ENCODE data around the gene TAB2.

TAB2 gene

GRCh38 chr6:149366267-149366921 lies 48.9 kb downstream of the TAB2 start:
- no peak for DNase-seq (ENCODE audit: low read depth in 2 of 3, low spot score in 2 of 3)

GRCh38 chr6:149368065-149368464 lies 50.6 kb downstream of the TAB2 start:
- no peak for DNase-seq (ENCODE audit: low read depth in 2 of 3, low spot score in 2 of 3)

GRCh38 chr6:149371154-149371553 lies 53.6 kb downstream of the TAB2 start:
- no peak for DNase-seq (ENCODE audit: low read depth in 2 of 3, low spot score in 2 of 3)

GRCh38 chr6:149372062-149372461 lies 54.5 kb downstream of the TAB2 start:
- DNase-seq (ENCODE audit: low read depth in 2 of 3, low spot score in 2 of 3) = no peak

DNA sequence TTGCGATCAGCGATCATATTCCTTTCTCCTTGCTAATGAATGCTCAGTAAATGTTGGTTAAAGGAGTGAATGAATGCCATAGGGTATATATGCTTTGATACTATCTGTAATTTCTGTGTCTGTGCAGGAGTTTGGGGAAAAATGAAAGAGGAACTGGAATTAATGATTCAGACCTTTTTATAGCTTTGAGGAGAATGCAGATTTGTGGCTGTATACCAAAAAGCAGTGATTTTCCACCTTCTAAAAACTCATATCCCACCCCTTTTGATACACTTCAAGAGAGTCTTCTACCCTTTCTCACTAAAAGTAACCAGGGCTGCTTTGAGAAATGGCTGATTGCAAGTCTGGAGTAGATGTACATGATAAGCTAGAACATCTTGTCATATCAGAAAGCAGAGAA lies 56.0 kb downstream of the TAB2 start:
- no peak for DNase-seq (ENCODE audit: low read depth in 2 of 3, low spot score in 2 of 3)

DNA sequence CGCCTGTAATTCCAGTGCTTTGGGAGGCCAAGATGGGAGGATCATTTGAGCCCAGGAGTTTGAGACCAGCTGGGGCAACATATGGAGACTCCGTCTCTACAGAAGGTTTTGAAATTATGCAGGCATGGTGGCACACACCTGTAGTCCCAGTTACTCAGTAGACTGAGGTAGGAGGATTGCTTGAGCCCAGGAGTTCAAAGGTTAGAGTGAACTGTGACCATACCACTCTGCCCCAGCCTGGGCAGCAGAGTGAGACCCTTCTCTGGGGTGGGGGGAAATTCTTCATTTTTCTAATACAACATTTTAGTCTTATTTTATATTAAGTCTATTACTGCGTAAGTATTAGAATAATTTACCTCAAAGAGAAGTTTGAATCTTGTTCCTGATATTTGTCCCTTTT lies 62.5 kb downstream of the TAB2 start:
- DNase-seq (ENCODE audit: low read depth in 2 of 3, low spot score in 2 of 3) = no peak

GRCh38 chr6:149380523-149380922 lies 63.0 kb downstream of the TAB2 start:
- DNase-seq (ENCODE audit: low read depth in 2 of 3, low spot score in 2 of 3) = no peak

DNA sequence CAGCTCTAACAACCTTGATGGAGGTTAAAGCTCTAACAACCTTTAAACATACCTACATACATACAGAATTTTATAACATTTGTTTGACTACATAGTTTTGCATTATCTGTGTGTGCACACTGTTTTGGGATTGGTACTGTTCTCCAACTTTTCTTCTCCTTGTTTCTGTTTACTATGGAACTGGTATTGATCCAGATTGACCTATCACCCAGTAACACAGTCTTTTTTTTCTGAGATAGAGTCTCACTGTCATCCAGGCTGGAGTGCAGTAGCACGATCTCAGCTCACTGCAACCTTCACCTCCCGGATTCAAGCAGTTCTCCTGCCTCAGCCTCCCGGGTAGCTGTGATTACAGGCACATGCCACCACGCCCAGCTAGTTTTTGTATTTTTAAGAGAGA lies 65.9 kb downstream of the TAB2 start:
- no peak for DNase-seq (ENCODE audit: low read depth in 2 of 3, low spot score in 2 of 3)

DNA sequence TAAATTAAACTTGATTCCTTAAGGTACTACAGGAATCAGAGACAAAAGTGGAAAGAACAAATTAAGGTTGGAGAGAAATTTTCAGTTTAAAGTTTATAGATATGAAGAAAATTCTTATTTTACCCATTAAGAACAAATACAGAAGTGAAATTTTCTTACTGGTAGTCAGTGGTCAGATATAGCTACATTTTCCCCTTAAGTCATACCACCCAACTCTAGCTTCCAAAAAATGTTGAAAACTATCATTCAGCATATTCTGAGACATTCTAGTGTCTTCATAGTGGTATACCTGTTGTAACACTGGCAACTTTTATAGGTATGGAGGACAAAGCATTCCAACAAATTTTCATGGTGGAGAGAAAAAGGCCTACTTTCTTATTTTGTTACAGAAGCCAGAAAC lies 67.0 kb downstream of the TAB2 start:
- DNase-seq (ENCODE audit: low read depth in 2 of 3, low spot score in 2 of 3) = no peak

DNA sequence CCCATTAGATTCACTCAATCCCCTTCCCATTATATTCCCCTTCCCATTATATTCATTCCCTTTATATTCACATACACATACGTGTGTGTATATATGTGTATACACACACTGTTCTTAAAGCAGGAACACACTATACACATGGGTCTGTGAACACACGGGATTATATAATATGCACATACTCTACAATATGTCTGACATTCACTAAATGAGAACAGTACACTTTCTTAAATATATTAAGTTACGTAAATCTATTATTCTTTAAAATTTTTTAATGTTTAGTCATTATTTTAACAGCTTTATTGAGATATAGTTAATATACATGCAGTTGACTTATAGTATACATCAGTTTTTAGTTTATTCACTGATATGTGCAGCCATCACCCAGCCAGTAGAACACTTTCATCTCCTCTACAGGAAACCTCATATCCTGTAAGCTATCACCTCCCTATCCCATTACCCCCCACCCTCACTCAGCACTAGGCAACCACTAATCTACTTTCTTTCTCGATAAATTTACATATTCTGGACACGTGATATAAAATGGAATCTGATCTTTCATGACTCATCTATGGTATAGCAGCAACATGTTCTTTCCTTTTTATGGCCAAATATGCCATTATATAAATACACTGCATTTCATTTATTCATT lies 68.6 kb downstream of the TAB2 start:
- DNase-seq (ENCODE audit: low read depth in 2 of 3, low spot score in 2 of 3) = no peak

DNA sequence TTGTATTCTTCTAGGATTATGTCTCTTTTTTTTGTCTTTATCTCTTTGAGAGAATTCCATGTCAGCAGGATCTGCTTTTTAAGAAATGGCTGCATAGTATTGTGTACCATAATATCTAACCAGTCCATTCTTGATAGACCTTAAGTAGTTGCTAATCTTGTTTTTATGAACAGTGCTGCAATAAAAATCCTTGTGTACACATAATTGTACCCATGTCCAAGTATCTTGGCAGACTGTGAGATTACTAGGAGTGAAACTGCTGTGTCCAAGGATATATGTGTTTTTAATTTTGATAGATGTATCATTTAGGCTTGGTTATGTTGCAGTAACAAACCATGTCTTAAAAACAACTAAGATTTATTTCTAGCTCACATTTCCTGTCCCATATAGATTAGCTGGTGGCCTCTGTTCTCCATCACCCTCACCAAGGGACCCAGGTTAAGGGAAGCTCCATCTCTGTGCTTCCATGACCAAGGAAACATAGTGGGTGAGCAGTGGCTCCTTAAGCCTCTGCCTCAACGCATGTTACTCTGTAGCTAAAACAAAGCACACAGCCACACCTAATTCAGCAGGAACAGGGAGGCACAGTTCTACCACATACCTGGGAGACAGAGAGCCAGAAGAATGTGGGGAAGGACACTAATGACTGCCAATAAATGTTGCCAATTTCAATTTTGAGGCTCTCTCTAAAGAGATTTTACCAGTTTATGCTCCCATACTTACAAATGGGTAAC lies 70.4 kb downstream of the TAB2 start:
- no peak for DNase-seq (ENCODE audit: low read depth in 2 of 3, low spot score in 2 of 3)

GRCh38 chr6:149389509-149390297 lies 72.2 kb downstream of the TAB2 start:
- no peak for DNase-seq (ENCODE audit: low read depth in 2 of 3, low spot score in 2 of 3)

- no peak for DNase-seq (ENCODE audit: low read depth in 2 of 3, low spot score in 2 of 3)
Observed at GRCh38 chr6:149392093-149392492, 74.6 kb downstream of the TAB2 start.

DNA sequence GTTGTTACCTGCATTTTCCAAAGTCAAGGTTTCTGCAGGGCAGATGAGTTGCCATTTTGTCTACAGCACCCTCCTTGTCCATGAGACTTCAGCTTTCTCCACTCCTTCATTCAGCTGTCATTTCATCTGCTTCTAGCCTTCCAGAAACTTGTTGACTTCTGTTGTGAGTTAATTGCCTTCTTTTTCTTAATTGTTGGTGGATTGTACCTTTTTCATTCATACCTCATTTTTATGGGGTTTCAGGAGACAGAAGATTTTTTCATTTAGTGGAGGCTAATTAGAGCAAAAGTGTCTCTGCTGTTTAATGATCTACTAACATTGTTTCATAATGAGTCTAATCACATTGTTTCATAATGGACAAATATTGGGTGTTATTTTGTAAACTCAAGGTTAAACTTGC lies 75.0 kb downstream of the TAB2 start:
- DNase-seq (ENCODE audit: low read depth in 2 of 3, low spot score in 2 of 3) = no peak

DNA sequence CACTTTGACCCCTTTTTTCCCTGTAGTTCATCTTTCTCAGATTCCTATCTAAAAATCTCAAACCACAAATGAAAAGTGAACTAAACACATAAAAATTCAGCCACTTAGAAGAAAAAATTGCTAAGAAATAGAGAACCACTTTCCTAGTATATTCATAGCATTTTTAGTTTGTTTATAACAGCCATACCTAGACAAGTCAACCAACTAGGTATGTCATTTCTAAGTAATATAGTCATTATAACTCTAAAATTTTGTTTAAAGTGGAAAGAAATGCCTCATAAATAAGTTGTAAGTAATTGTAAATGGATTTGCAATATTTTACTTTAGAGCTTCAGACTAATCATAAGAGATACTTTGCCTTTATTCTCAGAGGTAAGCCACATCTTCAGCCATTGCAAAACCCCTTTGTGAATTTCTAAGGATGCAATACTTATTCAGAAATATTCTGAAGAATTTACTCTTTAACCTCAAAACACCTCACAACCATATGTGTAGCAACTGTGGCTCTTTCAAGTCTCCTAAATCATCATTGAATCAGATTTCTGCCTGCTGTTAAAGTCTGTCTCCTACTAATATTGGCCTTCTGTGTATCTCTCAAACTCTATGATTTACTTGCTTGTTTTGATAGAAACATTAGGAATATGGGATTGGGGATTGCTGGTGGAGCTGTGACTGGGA lies 75.6 kb downstream of the TAB2 start:
- no peak for DNase-seq (ENCODE audit: low read depth in 2 of 3, low spot score in 2 of 3)

DNA sequence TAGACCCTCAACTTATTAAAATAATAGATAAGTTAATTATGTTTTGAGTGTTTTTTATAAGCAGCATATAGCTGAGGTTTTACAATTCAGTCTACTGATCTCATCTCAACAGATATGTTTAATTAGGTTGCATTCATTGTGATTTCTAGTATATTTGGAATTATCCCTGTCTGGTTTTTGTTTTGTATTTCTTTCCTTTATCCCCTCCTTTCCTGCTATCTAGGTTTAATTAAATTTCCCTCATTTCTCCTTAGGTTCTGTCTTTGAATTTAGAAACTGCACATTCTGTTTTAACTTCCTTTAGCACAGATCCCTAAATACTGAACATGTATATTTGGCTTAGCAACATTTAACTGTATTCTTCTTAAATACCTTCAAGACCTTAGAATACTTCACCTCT lies 77.7 kb downstream of the TAB2 start:
- no peak for DNase-seq (ENCODE audit: low read depth in 2 of 3, low spot score in 2 of 3)

- DNase-seq (ENCODE audit: low read depth in 2 of 3, low spot score in 2 of 3) = no peak
Observed at GRCh38 chr6:149397384-149397783, 79.9 kb downstream of the TAB2 start.

DNA sequence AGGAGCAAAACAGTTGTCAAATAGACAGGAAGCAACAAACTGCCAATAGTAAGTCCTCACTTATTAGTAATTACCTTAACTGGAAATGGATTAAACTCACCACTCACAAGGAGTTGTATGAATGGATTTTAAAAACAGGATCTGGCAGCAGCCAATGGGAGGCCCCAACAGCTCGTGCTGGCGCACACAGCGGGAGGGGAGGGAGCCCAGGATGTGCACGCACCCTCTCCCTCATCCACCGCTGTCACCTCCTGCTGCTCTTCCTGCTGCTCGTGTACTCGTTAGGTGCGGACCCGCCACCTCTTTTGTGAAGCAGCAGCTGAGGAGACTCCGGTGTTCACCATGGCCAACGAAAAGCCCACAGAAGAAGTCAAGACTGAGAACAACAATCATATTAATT lies 82.5 kb downstream of the TAB2 start, which contains the start of gene SUMO4:
Gene SUMO4 (plus strand): TSS at position 213 of the 400 bp plus-strand sequence. CDS start 130 bp downstream, at position 343.
- DNase-seq (ENCODE audit: low read depth in 2 of 3, low spot score in 2 of 3) = no peak

GRCh38 chr6:149403534-149403933 lies 86.0 kb downstream of the TAB2 start:
- DNase-seq (ENCODE audit: low read depth in 2 of 3, low spot score in 2 of 3) = no peak

DNA sequence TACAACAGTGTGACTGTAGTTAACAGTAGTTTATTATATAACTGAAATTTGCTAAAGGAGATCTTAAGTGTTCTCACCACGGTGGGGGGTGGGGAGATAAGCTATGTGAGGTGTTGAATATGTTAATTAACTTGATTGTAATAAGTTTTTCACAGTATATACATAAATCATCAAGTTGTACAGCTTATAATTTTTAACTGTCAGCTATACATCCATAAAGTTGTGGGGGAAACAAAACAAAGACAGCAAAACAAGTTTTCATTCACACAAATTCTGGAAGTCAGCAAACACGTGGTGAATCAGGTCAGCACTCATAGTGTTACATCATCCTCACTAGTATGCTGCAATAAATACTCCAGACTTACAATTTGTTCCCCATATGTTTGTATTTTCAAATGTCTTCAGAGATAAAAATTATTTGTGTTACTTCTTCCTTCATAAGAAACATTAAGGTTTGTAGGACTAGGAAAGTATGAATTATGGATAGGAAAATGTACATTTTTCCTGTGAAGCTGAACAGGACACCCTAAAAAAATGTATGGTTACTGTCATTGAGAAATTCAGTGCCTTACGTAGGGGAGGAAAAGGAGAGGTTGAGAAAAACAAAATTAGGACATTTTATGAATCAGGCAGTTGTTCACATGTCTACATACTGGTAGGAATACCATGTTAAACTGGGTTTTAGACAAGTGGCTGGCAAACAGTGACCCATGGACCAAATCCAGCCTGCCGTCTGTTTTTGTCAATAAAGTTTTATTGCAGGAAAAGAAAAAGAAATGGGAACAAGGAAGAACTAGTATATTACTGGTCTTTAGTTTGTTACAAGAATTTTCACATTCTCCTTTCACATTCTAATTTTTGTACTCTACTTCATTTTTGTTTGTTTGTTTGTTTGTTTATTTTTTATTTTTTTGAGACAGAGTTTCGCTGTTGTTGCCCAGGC lies 88.6 kb downstream of the TAB2 start:
- DNase-seq (ENCODE audit: low read depth in 2 of 3, low spot score in 2 of 3) = no peak
